Keratinocyte (primary cell): ENCODE measurements around the gene CKS1B. TPM values are rescaled to one million over a fixed set of nuclear protein-coding genes. Genes with fewer than 3 reads are reported as not detected.

ENCODE experiments used
- DNase-seq: peaks from one replicate; pipeline ENCODE4 v3.0.0-alpha.2; 2011; ENCODE audit warnings: low read depth, missing footprints, low spot score
- FAIRE-seq: peaks from 2 replicates; lab custom pipeline; 2011; peaks lifted over from hg19 to GRCh38; lab: Jason Lieb, UNC
- H2AFZ ChIP-seq: 2 replicates; pipeline ENCODE4 v1.6.0; 2012; ENCODE audit warnings: low read length, control low read depth, inconsistent platforms; ENCODE audit not compliant: control insufficient read depth
- H3K27ac ChIP-seq: 2 replicates; pipeline ENCODE4 v1.5.1; 2011; ENCODE audit warnings: low read length; ENCODE audit not compliant: control insufficient read depth, insufficient read depth
- H3K27me3 ChIP-seq: 3 replicates; pipeline ENCODE4 v1.6.0; 2011; ENCODE audit warnings: low read length; ENCODE audit not compliant: control insufficient read depth, insufficient read depth; ENCODE audit errors: extremely low read depth
- H3K36me3 ChIP-seq, 2 experiments: 2 replicates in 1 of 2; 3 replicates in 1 of 2; pipeline ENCODE4 v1.5.1; 2011; ENCODE audit warnings: low read length in 2 of 2, mild to moderate bottlenecking in 1 of 2; ENCODE audit not compliant: control insufficient read depth in 2 of 2, insufficient read depth in 2 of 2; ENCODE audit errors: extremely low read depth in 1 of 2
- H3K4me1 ChIP-seq: 3 replicates; pipeline ENCODE4 v1.5.1; 2011; ENCODE audit warnings: low read length; ENCODE audit not compliant: control insufficient read depth, insufficient read depth; ENCODE audit errors: extremely low read depth
- H3K4me2 ChIP-seq: 3 replicates; pipeline ENCODE4 v1.6.0; 2011; ENCODE audit warnings: low read depth, low read length; ENCODE audit not compliant: control insufficient read depth, insufficient read depth; ENCODE audit errors: extremely low read depth
- H3K4me3 ChIP-seq, 3 experiments: fragments of 200-600 bp in 1 of 3; sonication (generic) in 1 of 3; 2 replicates in 2 of 3; 3 replicates in 1 of 3; pipeline ENCODE4 v1.5.1; 2011 to 2016; ENCODE audit warnings: low read length in 3 of 3, mild to moderate bottlenecking in 3 of 3, control low read depth in 2 of 3, inconsistent platforms in 1 of 3, low read depth in 1 of 3, mixed read lengths in 1 of 3, mixed run types in 1 of 3, moderate library complexity in 1 of 3; ENCODE audit not compliant: control insufficient read depth in 2 of 3, insufficient read depth in 2 of 3; ENCODE audit errors: extremely low read depth in 1 of 3
- H3K79me2 ChIP-seq: 2 replicates; pipeline ENCODE4 v1.6.0; 2012; ENCODE audit warnings: low read length; ENCODE audit not compliant: control insufficient read depth, insufficient read depth
- H3K9ac ChIP-seq: 3 replicates; pipeline ENCODE4 v1.6.0; 2011; ENCODE audit warnings: low read length; ENCODE audit not compliant: control insufficient read depth, insufficient read depth; ENCODE audit errors: extremely low read depth
- H3K9me1 ChIP-seq: 3 replicates; pipeline ENCODE4 v1.6.0; 2011; ENCODE audit warnings: low read length; ENCODE audit not compliant: control insufficient read depth, insufficient read depth; ENCODE audit errors: extremely low read depth
- H3K9me3 ChIP-seq: 2 replicates; pipeline ENCODE4 v1.5.1; 2012; ENCODE audit warnings: low read depth, low read length; ENCODE audit not compliant: control insufficient read depth
- H4K20me1 ChIP-seq: 3 replicates; pipeline ENCODE4 v1.6.0; 2011; ENCODE audit warnings: low read length; ENCODE audit not compliant: control insufficient read depth, insufficient read depth; ENCODE audit errors: extremely low read depth
- EZH2 ChIP-seq: IDR thresholded peaks from one replicate; pipeline ENCODE4 v1.6.1; 2012; ENCODE audit warnings: inconsistent platforms, mild to moderate bottlenecking, low read length, moderate library complexity
- dilution Hi-C: fragments of 300-500 bp; cut with MboI; formaldehyde crosslinking; loops from one replicate; pipeline ENCODE4 v1.7.0; 2020; ENCODE audit warnings: low sequenced_read_pairs; ENCODE audit not compliant: extremely low pct_ligation_motif_present
- polyA plus RNA-seq, 5 experiments: library from polyadenylated mRNA; depleted of rRNA in 3 of 5; stranded (reverse) in 3 of 5; stranded (forward) in 1 of 5; unstranded in 1 of 5; fragments of >200 nt; gene quantifications; 1 replicate in 1 of 5; 2 replicates in 3 of 5; 3 replicates in 1 of 5; pipeline versions ENCODE4 v1.2.1 to v1.2.3, GENCODE V29; 2011 to 2012; ENCODE audit warnings: missing spikeins in 2 of 5, low read depth in 1 of 5, low replicate concordance in 1 of 5
- TF ChIP-seq, protein P1 (sequence below), 3 experiments: IDR thresholded peaks in 1 of 3; conservative IDR thresholded peaks in 1 of 3; optimal IDR thresholded peaks in 1 of 3; 2 replicates in 2 of 3; 3 replicates in 1 of 3; pipeline versions ENCODE3 to v1.5.1; 2011; ENCODE audit warnings: low read length in 3 of 3, mild to moderate bottlenecking in 3 of 3, moderate library complexity in 2 of 3, control low read depth in 1 of 3, inconsistent platforms in 1 of 3; ENCODE audit not compliant: insufficient read depth in 2 of 3; ENCODE audit errors: extremely low read depth in 1 of 3

The CKS1B gene
- polyA plus RNA-seq, 1 donor (not counting 4 experiments of a cell fraction or from before 2014, with no cell fraction given), result 300 TPM

DNA sequence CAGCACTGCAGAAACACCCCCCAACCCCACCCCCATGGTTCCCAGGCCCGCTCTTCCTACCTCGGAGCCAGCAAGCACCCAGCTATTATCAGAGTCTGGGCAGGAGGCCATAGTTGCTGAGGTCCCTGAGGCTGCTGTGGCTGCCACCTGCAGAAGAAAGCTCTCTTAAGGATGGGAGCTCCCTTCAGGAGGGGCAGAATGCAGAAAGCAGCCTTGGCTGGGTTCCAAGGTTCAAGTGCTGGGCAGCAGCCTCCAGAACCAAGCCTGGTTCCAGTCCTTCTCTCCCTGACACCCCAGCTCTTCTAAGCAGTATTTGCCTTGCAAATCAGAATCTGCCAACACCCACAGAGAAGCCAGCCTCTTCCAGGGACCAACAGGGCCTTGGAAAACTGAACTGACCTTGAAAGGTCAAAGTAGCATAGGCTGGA is 20.9 kb upstream of the CKS1B start:
- Histone ChIP-seq H3K4me3 (no peak overlapping the region), H3K79me2 (peaks cover under 1% of the 10 kb centered on the region), H3K27me3 (no peaks in the 10 kb centered on the region), H2AFZ (no peak overlapping the region), H3K27ac (no peak overlapping the region), H4K20me1 (no peaks in the 10 kb centered on the region), H3K36me3 (peaks cover 9 to 10% of the 10 kb centered on the region in 2 experiments), H3K9ac (no peak overlapping the region), H3K4me1 (peaks cover 20% of the 10 kb centered on the region), H3K9me1 (no peaks in the 10 kb centered on the region), H3K4me2 (no peak overlapping the region), H3K9me3 (no peaks in the 10 kb centered on the region)
- TF ChIP-seq, protein P1, sequence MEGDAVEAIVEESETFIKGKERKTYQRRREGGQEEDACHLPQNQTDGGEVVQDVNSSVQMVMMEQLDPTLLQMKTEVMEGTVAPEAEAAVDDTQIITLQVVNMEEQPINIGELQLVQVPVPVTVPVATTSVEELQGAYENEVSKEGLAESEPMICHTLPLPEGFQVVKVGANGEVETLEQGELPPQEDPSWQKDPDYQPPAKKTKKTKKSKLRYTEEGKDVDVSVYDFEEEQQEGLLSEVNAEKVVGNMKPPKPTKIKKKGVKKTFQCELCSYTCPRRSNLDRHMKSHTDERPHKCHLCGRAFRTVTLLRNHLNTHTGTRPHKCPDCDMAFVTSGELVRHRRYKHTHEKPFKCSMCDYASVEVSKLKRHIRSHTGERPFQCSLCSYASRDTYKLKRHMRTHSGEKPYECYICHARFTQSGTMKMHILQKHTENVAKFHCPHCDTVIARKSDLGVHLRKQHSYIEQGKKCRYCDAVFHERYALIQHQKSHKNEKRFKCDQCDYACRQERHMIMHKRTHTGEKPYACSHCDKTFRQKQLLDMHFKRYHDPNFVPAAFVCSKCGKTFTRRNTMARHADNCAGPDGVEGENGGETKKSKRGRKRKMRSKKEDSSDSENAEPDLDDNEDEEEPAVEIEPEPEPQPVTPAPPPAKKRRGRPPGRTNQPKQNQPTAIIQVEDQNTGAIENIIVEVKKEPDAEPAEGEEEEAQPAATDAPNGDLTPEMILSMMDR (optimal IDR thresholded peaks at IDR 0.05 in 1 of 3, IDR thresholded peaks at IDR 0.05 in 1 of 3, conservative IDR thresholded peaks at IDR 0.05 in 1 of 3; ENCODE audit: extremely low read depth in 1 of 3, insufficient read depth in 2 of 3, low read length in 3 of 3), result no peak
- no peak for TF ChIP-seq EZH2
- FAIRE-seq, result no peak
- DNase-seq, result no peak
- dilution Hi-C loops, result no loop called here

DNA sequence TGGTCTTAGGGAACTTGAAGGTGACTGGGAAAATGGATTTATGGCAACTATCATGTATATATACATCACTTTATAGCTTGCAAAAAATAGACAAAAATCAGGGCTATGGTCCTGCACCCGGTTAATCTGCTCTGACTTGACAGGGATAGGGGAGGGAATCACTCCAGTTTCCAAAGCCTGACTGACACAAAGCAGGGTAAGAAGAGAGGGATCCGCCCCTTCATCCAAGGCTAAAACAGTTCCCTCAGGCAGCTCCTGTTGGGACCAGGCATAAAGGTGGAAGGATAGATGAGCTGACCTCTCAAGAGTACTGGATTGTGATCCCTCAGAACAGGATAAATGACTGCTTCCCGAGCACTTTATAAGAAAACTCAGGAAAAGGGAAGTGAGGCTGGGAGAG is 19.9 kb upstream of the CKS1B start:
- H3K9me3 ChIP-seq, result no peaks in the 10 kb centered on the region
- H3K9me1 ChIP-seq, result no peaks in the 10 kb centered on the region
- peaks cover 4% of the 10 kb centered on the region for H3K79me2 ChIP-seq
- dilution Hi-C loops, result no loop called here
- H3K36me3 ChIP-seq, result peaks cover 9 to 13% of the 10 kb centered on the region in 2 experiments
- FAIRE-seq (no peak), DNase-seq (no peak)
- no peaks in the 10 kb centered on the region for H4K20me1 ChIP-seq
- peaks cover 20% of the 10 kb centered on the region for H3K4me1 ChIP-seq
- no peaks in the 10 kb centered on the region for H3K27me3 ChIP-seq
- H3K4me2 ChIP-seq, result no peak overlapping the region
- TF ChIP-seq, protein P1 (optimal IDR thresholded peaks at IDR 0.05 in 1 of 3, IDR thresholded peaks at IDR 0.05 in 1 of 3, conservative IDR thresholded peaks at IDR 0.05 in 1 of 3; ENCODE audit: extremely low read depth in 1 of 3, insufficient read depth in 2 of 3, low read length in 3 of 3), result no peak
- TF ChIP-seq EZH2, result no peak
- H3K27ac ChIP-seq, result no peak overlapping the region
- no peak overlapping the region for H3K4me3 ChIP-seq
- H3K9ac ChIP-seq, result no peak overlapping the region
- H2AFZ ChIP-seq, result no peak overlapping the region
